ENCODE results near the gene OLIG2.

The OLIG2 gene

GRCh38 chr21:33021667-33022066 lies 4.1 kb upstream of the OLIG2 start:
- H3K36me3 ChIP-seq (ENCODE audit: low read depth) = no peaks in the 10 kb centered on the region
- no peaks in the 10 kb centered on the region for H3K4me1 ChIP-seq (ENCODE audit: insufficient read depth, poor library complexity, severe bottlenecking)
- H3K27ac ChIP-seq (ENCODE audit: poor library complexity, severe bottlenecking) = no peak overlapping the region
- DNase-seq (ENCODE audit: low spot score) (no peak), ATAC-seq (ENCODE audit: low read depth) (no peak)
- H3K27me3 ChIP-seq (ENCODE audit: insufficient read depth, poor library complexity, severe bottlenecking) = peaks cover 96% of the 10 kb centered on the region
- TF ChIP-seq CTCF (IDR thresholded peaks at IDR 0.05; ENCODE audit: poor library complexity, severe bottlenecking) = no peak
- H3K9me3 ChIP-seq (ENCODE audit: severe bottlenecking) = no peaks in the 10 kb centered on the region
- H3K4me3 ChIP-seq (ENCODE audit: severe bottlenecking) = no peak overlapping the region

- Histone ChIP-seq H3K27me3 (ENCODE audit: insufficient read depth, poor library complexity, severe bottlenecking) (peaks cover 97% of the 10 kb centered on the region), H3K36me3 (ENCODE audit: low read depth) (no peaks in the 10 kb centered on the region), H3K4me3 (ENCODE audit: severe bottlenecking) (no peak overlapping the region), H3K4me1 (ENCODE audit: insufficient read depth, poor library complexity, severe bottlenecking) (no peaks in the 10 kb centered on the region), H3K9me3 (ENCODE audit: severe bottlenecking) (no peaks in the 10 kb centered on the region), H3K27ac (ENCODE audit: poor library complexity, severe bottlenecking) (no peak overlapping the region)
- ATAC-seq (ENCODE audit: low read depth) = no peak
- DNase-seq (ENCODE audit: low spot score) = no peak
- no peak for TF ChIP-seq CTCF (IDR thresholded peaks at IDR 0.05; ENCODE audit: poor library complexity, severe bottlenecking)
Observed at GRCh38 chr21:33022489-33022827, 3.3 kb upstream of the OLIG2 start.

- H3K27me3 ChIP-seq (ENCODE audit: insufficient read depth, poor library complexity, severe bottlenecking) = peaks cover 98% of the 10 kb centered on the region
- no peak for DNase-seq (ENCODE audit: low spot score)
- no peaks in the 10 kb centered on the region for H3K9me3 ChIP-seq (ENCODE audit: severe bottlenecking)
- no peak overlapping the region for H3K4me3 ChIP-seq (ENCODE audit: severe bottlenecking)
- no peak for TF ChIP-seq CTCF (IDR thresholded peaks at IDR 0.05; ENCODE audit: poor library complexity, severe bottlenecking)
- H3K4me1 ChIP-seq (ENCODE audit: insufficient read depth, poor library complexity, severe bottlenecking) = no peaks in the 10 kb centered on the region
- no peak; the same call in 2 of the 3 replicates for ATAC-seq (ENCODE audit: low read depth)
- no peaks in the 10 kb centered on the region for H3K36me3 ChIP-seq (ENCODE audit: low read depth)
- H3K27ac ChIP-seq (ENCODE audit: poor library complexity, severe bottlenecking) = no peak overlapping the region
Observed at GRCh38 chr21:33022828-33023573, 2.7 kb upstream of the OLIG2 start.

- Histone ChIP-seq H3K27me3 (ENCODE audit: insufficient read depth, poor library complexity, severe bottlenecking) (peaks cover 98% of the 10 kb centered on the region), H3K4me1 (ENCODE audit: insufficient read depth, poor library complexity, severe bottlenecking) (no peaks in the 10 kb centered on the region), H3K9me3 (ENCODE audit: severe bottlenecking) (no peaks in the 10 kb centered on the region), H3K4me3 (ENCODE audit: severe bottlenecking) (no peak overlapping the region), H3K36me3 (ENCODE audit: low read depth) (no peaks in the 10 kb centered on the region), H3K27ac (ENCODE audit: poor library complexity, severe bottlenecking) (no peak overlapping the region)
- no peak for DNase-seq (ENCODE audit: low spot score)
- no peak for ATAC-seq (ENCODE audit: low read depth)
- TF ChIP-seq CTCF (IDR thresholded peaks at IDR 0.05; ENCODE audit: poor library complexity, severe bottlenecking) = no peak
Observed at GRCh38 chr21:33023574-33024200, 2.0 kb upstream of the OLIG2 start.

Data from RWPE2 (cell line).